GM19351 (cell line): Measurements from ENCODE around the gene GRB10.

Source experiments
- ATAC-seq: cut with Tn5 transposase; IDR thresholded peaks from one replicate; pipeline ENCODE4 v1.9.1; 2021; ENCODE audit warnings: mild to moderate bottlenecking, moderate library complexity; ENCODE audit not compliant: unreplicated experiment

GRB10 gene

DNA sequence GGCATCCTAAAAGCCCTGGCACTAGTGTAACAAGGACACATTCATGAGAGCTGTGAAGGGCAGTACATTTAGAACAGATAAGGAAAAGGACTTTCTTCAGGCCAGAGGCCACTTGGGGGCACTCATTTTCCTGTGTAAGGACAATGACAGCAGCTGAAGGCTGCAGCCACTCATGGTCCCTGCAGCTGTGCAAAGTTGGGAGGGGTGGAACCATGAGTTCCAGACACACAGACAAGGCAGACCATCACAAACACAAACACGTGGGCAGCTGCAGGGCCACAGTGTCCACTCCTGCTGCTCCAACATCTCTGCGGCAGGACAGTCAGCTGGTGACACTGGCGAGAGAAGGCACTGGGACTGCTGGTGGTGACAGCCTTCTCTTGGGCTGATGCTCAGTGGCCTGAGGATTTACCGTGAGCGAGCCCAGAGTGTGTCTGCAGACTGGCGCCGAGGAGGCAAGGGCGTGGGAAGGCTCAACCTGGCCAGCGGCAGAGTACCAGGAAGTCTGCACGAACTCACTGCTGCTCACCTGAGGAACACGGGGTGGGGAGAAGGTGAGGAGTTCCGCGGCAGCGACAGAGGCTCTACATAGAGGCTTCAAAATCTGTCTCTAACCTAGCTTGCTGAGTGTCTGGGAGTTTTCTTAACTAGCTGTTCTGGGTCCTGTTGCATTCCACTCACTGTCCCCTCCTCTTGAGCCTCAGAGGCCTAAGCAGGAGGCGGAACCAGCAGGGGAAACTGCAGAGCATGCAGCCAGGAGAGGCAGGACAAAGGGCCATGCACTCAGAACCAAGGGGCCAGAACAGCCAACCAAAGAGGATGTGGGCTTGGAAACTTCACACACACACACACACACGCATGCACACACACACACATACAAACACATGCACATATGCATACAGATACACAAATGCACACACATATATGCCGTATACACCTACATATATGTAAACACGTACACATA, 141.0 kb downstream of the GRB10 start:
- ATAC-seq: no peak

DNA sequence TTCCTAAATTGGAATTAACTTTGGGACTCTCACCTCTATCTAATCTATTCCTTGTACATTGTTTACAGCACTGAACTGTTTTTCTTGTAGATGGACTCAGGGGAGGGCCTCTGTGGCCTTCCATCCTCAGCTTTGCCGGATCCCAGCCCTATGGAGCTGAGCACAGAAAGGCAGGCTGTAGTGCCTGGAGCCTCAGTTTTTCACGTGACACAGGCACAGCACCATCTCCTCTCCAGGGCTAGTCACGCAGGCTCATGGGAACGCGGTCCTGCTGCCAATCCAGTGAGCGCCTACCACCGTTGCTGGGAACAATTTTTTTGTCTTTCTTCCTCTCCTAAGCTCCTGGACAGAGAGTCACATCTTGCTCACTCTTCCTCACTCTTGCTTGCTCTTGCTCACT, 141.9 kb downstream of the GRB10 start:
- ATAC-seq: no peak

- ATAC-seq: no peak
These were observed 142.4 kb downstream of the GRB10 start for GRCh38 chr7:50640256-50640655.

- ATAC-seq: no peak
These were observed 144.7 kb downstream of the GRB10 start for GRCh38 chr7:50637725-50638643.

DNA sequence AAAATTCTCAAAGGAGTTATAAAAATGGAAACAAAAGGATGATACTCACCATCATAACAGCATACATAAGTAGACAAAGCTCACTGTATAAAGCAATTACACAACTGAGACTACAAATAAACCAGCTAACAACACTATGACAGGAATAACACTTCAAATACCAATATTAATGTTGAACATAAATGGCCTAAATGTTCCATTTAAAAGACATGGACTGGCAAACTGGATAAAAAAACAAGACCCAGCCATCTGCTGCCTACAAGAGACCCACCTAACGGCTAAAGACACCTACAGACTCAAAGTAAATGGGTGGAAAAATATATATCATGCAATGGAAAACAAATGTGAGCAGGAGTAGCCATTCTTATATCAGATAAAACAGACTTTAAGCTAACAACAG, 148.3 kb downstream of the GRB10 start:
- ATAC-seq: no peak

- no peak for ATAC-seq
These were observed 149.3 kb downstream of the GRB10 start for GRCh38 chr7:50633414-50633710.

GRCh38 chr7:50632561-50633413, 149.9 kb downstream of the GRB10 start:
- ATAC-seq: peak; percentile 92

GRCh38 chr7:50631639-50632038, 151.1 kb downstream of the GRB10 start:
- no peak for ATAC-seq

GRCh38 chr7:50631100-50631499, 151.6 kb downstream of the GRB10 start:
- ATAC-seq: no peak

DNA sequence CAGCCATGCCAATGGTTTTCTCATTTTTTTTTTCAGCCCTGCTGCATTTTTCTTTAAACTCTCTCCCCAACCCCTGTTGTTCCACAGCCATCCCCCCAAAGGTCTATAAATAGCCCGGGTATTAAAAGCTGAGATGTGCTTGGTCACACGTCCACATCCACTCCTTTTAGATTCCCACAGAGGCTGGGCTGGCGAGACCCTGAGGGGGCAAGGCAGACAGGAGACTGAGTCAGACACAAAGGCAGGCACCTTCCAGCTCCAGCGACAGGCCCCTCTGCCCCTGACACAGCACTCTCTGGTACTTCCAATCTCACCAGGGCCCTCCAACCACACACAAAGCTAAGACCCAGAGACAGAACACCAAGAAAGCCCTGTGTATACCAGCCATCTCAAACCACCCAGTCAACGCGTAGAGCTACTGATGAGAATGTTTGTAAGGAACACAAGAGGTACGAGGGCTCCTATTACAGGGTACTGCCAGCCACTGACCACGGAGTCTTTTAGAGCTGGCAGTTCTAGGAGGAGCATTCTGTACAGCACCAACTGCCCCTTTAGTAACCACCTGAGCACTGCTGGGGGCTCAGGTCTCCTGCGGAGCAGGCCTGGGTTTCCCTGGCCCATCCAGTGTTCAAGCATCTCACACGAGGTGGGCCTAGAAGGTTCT, 153.3 kb downstream of the GRB10 start:
- no peak for ATAC-seq

DNA sequence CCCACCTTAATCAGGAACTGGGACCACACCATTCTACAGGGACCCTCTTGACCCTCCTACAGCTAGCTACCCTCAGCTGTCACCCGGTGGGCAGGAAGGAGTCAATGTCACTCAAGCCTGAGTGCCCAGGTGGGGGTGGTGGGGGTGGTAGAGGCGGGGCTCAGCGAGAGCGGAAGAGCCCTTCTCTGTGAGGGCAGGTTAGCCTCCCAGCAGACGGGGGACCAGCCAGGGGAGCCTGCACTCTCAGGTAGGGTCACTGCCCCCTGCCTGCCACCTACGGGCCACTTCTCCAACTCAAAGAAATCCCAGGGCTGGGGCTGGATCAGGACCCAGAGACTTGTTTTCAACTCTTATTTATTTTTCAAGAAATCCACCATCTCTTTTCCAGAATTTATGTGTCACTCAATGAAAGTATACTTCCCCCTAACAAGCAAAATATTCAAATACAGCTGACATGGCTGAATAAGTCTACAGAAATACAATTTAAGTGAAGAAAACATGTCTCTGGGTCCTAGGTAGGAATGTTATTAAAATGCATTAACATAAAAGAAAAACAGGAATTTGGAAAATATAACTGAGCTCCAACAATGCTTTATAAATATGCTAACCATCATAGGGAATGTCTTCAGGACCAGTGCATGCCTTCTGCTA, 154.1 kb downstream of the GRB10 start:
- no peak for ATAC-seq

- ATAC-seq: no peak
These were observed 154.8 kb downstream of the GRB10 start for GRCh38 chr7:50627824-50628361.

- no peak for ATAC-seq
These were observed 156.4 kb downstream of the GRB10 start for GRCh38 chr7:50626286-50626685.

GRCh38 chr7:50625360-50625759, 157.3 kb downstream of the GRB10 start:
- ATAC-seq: no peak

DNA sequence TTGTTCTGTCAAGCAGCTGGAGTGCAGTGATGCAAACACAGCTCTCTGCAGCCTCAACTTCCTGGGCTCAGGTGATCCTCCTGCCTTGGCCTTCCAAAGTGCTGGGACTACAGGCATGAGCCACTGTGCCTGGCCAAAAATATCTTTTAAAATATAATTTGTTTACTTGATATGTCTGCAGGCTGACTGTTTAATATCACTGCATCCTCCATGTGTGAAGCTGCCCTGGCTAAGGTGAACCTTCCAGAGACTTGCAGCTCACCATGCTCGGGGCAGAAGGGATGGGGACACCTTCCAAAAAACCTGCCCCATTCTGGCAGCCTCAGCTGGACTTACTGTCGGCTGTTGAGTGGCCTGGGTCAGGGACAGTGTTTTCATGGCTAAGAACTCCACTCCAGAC, 159.9 kb downstream of the GRB10 start:
- no peak for ATAC-seq

- no peak for ATAC-seq
These were observed 160.7 kb downstream of the GRB10 start for GRCh38 chr7:50621973-50622490.

DNA sequence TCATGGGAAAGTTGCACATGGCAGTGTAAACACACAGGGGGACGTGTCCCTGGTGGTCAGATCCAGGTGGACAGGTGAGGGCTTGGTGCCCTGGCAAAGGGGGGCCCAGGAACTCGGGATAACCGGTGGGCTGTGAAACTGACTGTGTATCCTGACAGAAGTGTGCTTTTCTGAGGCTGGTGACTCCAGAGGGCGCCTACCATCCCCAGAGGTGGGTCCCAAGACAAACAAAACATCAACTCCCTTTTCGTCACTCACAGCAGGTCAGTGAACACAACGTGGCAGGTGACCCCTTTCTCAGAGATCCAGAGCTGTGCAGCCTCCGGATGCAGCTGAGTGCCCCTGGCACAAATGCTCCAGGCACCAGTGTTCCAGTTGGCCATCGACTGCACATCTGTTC, 161.5 kb downstream of the GRB10 start:
- no peak for ATAC-seq

GRCh38 chr7:50620433-50620832, 162.3 kb downstream of the GRB10 start:
- no peak for ATAC-seq

DNA sequence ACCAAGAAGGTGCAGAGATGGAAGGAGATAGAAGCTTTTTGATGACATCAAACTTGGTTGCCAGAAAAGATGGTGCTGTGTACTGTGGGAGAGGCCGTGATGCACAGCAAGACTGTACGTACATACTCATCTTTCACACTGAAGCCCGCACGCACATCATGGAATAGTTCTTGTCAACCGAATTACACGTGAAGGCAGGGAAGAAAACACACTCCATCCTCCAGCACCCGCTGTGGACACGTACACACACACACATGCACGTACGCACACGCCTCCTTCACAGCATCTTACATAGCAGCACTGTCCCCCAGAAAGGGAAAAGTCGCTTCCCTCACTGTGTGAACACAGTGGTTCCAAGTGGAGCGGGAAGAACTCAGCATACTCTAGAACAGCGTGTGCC, 163.0 kb downstream of the GRB10 start:
- ATAC-seq: no peak
